NCI-H2029 treated with DMSO at 0.1 percent for 48 hours (cell line): ENCODE data around the gene PLA2G2C.

Experiments
- DNase-seq: peaks from one replicate; lab custom pipeline; 2025; lab: John Stamatoyannopoulos, UW

PLA2G2C gene

DNA sequence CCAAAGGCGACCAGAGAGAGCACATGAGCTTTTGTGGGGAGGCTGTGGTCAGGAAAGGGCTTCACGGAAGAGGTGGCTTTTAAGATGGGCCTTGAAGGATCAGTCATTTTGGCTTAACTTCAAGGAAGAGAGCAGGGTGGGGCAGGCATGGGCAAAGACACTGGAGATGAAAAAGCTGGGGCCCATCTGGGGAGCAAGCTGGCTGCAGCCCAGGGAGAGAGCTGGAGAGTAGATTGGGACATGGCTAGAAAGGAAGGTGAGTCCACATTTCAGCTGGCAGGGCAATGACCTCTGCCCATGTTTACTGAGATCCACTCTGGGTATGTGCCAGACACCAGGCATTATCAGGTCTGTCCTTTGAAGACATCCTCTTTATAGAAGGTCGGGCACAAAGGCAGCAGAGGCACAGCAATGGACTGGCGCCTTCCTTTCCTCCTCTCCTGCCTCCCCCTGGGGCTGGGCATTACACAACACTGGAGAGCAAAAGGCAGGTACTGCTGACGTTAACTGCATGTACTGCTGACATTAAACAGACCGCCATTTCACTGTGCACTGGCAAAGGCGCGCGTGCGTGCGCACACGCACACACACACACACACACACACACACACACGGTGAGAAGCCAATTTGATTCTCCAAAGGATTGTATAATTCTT is 2.6 kb downstream of the PLA2G2C start:
- DNase-seq: no peak

DNA sequence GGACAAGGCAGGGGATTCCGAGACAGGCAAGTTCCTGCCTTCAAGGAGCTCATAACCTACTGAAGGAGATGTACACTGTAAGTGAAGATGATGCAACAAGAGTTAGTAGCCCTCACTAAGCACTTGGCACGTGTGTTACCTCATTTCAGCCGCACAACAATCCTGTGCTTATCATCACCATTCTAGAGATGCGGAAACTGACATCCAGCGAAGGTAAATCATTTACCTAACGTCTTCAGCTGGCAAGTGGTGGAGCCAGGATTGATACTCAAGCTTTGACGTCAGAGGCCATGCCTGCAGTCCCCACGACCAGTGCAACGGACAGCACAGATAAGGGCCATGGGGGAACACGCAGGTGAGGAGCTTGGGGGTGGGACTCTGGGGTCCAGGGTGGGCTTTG is 3.3 kb downstream of the PLA2G2C start:
- no peak for DNase-seq

DNA sequence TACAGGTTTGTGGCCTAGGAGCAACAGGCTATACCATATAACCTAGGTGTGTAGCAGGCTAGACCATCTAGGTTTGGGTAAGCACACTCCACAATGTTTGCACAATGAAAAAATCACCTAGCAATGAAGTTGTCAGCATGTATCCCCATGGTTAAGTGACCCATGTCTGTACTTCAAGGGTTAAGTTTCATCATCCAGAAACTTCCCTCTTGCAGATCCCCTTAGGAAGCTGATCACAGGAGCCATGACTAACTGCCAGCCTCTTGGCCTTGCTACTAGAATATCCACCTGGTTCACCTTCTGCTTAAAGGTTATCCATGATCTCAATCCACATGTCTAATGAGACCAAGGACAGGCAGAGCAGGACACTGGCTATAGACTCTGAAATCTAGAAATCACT is 3.9 kb downstream of the PLA2G2C start:
- DNase-seq: no peak

DNA sequence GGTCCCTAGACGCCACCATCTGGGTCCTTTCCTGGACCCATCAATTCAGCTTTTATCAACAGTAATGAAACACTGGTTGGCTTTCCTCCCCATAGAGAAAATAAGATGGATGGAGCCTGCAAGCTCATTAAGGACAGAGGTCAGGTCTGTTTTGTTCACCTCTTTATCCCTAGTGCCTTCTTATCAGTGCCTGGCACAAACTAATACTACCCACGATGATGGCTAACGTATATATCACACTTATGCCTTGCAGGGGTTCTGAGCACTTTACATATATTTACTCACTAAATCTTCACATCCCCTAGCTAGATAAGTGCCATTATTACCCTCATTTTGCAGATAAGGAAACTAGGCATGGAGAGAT is 5.5 kb downstream of the PLA2G2C start:
- no peak for DNase-seq

DNA sequence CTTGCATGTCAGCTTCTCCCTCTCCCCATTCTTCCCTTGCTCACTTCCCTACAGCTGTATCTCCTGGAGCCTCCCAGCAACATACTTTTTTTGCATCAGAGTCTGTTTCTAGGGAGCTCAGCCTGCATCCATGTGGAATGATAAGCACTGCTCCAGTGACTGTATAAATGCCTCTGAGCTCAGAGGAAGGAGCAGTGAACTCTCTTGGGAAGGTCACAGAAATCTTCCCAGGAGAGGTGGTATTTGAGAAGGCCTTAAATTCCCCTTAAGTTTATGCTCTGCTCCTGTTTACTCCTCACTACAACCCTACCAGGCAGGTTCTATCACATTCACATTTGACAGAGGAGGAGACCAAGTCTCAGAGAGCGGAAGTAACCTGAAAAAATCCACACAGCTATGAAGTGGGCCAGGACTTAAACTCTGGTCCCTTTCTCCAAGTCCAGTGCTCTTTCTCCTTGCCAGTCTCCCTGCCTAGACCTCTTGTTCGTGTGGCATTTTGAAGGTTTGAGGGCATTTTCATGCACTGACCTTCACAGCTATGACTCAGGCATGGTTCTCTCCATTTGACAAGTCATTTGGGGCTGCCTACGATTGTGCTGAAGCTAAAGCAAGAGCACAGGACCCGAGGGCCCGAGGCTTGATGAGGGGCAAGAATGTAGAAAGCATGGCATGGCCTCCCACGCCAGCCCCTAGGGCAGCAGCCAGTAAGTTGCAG is 6.0 kb downstream of the PLA2G2C start:
- no peak for DNase-seq

DNA sequence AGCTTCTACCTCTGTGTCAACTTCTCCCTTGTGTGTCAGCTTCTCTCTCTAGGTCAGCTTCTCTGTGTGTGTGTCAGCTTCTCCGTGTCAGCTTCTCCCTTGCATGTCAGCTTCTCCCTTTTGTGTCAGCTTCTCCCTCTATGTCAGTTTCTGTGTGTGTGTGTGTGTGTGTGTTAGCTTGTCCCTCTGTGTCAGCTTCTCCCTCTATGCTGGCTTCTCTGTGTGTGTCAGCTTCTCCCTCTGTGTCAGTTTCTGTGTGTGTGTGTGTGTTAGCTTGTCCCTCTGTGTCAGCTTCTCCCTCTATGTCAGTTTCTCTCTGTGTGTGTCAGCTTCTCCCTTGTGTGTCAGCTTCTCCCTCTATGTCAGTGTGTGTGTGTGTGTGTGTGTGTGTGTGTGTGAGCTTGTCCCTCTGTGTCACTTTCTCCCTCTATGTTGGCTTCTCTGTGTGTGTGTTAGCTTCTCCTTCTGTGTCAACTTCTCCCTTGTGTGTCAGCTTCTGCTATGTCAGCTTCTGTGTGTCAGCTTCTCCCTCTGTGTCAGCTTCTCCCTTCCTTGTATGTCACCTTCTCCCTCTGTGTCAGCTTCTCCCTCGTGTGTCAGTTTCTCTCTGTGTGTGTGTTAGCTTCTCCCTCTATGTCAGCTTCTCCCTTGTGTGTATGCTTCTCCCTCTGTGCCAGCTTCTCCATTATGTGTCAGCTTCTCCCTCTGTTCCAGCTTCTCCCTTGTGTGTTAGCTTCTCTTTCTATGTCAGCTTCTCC is 6.8 kb downstream of the PLA2G2C start:
- DNase-seq: no peak

DNA sequence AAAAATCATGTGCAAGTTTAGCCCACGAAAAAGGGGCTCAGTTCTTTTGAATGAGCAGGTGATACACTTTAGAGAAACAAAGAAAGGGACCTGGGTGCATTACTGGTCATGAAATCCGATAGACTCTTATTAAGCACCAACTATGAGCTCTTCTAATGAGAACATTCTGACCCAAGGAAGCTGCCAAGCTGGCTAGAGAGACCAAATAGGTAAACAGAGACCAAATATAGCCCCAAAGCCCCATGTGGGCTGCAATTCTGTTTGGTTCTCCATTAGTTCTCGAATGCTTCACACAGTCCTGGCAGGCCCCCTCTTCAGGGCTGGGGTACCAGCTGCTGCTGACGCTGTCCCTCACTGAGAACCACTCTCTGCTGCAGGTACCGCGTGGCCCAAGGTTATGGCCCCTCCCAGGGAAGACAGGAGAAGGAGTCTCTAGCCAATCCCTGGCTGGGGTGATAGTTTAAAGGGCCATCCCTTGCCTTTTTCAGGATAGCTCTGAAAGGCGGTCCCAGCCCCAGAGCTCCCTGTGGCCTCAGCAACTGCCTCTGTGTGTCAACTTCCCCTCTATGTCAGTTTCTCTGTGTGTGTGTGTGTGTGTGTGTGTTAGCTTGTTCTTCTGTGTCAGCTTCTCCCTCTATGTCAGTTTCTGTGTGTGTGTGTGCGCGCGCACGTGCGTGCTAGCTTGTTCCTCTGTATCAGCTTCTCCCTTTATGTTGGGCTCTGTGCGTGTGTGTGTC is 7.5 kb downstream of the PLA2G2C start:
- no peak for DNase-seq

DNA sequence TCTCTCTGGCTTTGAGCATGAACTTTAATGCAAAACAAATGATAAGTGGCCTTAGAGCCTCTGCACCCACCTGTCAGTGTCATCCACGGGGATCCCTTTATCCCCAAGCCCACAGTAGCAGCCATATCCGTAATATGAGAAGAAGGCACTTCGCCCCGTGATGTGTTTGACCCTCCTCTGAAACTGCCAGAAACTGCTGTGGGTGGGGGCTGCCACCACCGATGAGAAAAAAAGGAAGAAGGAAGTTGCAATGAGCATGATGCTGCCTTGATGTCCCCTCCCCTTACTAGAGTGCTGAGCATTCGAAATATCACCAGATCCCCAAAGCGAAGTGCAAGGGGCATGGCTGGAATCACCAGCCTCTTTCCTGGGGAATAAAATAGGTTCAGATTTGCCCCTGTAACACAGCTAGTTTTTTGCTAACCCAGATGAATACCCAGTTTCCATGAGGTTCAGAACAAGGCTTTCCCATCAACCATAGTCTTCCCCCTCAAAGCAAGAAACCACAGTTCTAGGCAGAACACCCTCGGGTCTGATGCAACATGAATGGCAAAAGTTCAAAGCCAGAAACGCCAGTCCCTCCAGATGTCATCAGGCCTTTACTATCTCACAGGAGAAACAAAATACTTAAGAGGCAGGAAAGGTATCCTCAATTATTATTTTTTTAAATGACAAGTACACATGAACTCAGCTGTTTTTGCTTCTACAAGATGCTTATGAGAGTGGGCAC is 11.2 kb downstream of the PLA2G2C start:
- no peak for DNase-seq

DNA sequence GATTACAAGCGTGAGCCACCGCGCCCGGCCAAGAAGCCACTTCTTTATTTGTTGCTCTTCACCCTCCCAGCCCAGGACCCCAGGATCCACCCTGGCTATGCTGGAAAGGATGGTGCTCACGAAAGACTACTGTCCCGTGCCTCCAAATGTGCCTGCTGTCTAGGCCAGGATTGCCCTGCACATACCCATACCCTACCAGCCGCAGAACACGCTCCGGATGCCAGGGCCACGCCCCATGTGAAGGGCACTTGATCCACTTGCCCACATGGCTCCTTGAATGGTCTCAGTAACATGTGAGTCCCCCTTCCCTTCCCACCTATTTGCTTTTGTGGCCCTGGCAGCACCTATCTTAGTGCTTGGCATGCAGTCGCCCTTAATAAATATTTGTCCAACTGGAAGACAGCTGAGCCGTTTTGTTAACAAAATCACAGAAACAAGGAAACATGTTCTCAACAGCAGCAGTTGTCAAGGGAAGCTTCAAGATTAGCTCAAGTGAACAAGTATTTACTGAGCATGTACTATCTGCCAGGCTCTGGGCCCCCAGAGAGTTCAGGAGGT is 14.2 kb downstream of the PLA2G2C start:
- peak; percentile 53 for DNase-seq

DNA sequence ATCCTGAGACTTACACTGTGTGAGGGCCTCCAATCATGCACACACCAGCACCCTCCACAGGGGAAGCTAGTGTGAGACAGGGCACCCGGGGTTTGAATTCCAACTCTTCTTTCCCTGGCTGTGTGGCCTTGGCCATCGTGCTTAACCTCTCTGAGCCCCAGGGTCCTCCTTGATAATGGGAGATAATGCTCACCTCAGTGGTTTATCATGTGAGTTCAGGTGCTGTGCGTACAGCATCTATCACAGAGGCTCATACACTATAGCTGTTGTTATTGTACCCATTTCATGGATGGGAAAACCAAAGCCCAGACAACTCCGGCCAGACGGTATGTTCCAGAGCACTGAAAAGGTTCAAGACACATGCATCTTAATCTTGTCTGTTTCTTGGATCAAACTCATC is 16.4 kb downstream of the PLA2G2C start:
- no peak for DNase-seq

DNA sequence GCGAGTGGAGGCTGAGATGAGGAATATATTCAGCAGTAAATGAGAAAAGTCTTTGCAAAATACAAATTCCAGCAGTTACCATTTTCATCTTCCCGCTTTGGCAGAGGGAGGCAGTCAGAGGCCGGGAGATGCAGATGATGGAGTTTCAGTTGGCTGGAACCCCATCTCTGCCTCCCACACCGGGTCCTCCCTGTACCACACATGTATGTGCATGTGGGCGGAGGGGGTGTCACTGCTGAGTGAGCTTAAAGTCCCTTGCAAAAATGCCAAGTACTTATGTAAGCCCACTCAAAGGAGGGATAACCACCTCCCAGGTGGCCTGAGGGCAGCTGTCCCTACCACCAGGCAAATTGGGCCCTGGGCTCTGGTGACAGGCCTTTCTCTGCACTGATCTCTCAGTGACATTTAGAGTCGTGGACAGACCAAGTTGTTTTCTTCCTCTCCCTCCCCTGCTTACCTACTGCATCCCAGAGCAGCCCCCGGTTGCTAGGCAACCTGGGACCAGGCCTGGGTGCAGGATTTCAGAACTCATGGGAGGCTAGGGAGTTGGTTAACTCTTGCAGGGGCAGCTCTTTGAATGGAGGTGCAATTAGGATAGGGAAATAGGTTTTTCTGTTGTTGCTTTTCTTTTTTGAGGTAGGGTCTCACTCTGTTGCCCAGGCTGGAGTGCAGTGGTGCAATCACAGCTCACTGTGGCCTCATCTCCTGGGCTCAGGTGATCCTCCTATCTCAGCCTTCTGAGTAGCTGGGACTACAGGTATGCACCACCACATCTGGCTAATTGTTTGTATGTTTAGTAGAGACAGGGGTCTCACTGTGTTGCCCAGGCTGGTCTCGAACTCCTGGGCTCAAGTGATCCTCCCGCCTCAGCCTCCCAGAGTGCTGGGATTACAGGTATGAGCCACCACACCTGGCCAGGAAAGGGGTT is 17.5 kb downstream of the PLA2G2C start:
- no peak for DNase-seq

DNA sequence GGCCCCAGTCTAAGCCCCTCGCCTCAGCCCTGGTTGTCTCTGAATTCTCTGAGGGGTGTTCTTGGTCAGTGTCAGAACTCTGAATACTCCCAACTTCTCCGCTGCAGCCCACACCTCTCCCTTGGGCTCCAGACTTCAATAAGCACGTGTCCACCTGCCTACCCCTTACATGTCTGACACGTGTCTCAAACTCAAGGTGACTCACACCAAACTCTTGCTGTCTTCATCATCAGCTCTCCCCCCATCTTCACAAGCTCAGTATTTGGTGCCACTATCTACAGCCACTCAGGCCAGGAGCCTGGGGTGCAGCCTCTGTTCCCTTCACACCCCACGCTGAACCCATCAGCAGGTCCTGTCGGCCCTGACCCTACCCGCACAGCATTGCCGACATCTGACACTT is 19.2 kb downstream of the PLA2G2C start:
- no peak for DNase-seq

DNA sequence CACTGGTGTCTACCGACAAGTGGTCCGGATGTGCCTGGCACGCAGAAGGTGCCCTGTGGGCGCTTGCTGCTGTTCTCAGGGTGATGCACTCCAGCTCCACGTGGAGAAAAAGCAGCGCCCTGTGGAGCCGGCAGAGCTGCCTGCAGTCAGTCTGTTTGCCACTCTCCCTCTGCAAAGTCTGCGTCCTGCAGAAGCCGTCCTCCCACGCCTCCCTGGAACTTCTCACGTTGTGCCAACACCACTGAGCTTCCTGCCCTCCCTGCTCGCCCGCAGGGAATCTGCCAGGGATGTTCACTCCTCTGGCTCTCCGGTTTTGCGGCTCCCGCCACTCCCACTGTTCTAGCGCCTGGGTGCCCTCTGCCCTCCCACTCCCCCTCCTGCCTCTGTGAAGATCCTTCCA is 20.3 kb downstream of the PLA2G2C start:
- DNase-seq: no peak

DNA sequence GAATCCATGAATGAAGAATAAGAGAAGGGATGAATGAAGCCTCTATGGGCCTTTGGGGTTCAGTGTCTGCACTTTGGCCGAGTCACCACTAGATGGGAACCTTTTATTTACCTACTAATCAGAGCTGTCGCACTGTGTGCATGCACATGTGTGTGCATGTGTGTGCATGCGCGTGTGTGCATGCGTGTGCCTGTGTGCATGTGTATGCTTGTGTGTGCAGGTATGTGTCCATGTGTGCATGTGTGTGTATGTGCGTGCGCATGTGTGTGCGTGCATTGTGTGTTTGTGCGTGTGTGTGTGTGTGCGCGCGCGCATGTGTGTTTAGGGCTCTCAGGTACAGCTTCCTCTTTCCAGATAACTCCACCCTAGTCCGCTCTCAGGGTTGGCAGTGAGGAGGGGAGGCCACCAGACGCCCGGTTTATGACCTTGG is 20.8 kb downstream of the PLA2G2C start:
- DNase-seq: no peak

DNA sequence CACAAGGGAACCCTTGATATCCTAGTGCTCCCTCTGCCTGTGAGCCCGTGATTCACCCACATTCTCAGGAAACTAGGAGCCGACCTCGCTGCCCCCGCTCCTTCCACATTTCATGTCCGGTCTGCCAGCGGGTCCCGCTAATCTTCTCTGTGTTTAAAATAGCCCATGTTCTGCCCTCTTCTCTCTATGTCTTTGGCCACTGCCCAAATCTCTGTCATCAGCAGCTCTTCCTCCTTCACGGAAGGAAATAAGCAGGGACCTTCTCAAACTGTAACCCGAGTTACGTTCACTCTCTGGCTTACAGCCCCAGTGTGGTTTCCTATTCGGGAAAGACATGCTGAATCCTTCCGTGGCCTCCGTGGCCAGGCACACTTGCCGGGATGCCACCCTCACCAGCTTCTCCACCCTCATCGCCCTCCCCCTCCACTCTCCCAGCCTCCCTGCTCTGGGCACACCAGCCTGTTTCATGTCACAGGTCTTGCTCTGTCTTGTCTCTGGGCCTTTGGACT is 21.6 kb downstream of the PLA2G2C start:
- no peak for DNase-seq

DNA sequence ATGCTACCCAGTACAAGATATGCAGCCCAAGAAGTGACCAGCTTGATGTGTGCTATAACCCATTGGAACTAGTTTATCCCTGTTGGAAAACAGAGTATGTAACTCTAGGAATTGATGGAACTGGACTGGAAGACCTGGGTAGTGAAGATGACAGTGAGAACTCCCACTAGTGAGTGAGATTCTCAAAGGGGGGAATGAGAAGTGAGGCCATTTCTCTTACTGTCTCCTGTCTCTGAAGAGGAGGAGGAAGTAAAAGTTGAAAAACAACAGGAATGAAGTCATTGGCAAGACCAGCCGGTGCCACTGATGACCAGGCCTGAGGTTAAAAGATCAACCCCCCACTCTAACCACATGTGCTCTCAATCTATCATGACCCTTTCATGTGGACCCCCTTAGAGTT is 26.3 kb downstream of the PLA2G2C start:
- DNase-seq: no peak

DNA sequence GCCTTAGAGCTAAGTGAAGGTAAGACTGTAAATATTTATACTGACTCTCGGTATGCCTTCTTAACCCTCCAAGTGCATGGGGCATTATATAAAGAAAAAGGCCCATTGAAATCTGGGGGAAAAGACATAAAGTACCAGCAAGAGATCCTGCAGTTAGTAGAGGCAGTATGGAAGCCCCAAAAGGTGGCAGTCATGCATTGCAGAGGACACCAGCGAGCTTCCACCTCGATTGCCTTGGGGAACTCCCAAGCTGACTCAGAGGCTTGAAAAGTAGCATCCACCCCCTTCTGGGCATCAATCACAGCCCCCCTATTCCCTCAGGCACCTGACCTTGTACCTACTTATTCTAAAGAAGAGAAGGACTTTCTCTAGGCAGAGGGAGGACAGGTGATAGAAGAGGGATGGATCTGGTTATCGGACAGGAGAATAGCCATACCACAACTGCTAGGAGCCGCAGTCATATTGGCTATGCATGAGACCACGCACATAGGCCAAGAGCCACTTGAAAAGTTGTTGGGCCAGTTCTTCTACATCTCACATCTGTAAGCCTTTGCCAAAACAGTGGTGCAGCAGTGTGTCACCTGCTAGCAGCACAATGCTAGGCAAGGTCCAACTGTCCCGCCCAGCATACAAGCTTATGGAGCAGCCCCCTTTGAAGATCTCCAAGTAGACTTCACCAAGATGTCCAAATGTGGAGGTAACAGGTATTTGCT is 27.8 kb downstream of the PLA2G2C start:
- no peak for DNase-seq

DNA sequence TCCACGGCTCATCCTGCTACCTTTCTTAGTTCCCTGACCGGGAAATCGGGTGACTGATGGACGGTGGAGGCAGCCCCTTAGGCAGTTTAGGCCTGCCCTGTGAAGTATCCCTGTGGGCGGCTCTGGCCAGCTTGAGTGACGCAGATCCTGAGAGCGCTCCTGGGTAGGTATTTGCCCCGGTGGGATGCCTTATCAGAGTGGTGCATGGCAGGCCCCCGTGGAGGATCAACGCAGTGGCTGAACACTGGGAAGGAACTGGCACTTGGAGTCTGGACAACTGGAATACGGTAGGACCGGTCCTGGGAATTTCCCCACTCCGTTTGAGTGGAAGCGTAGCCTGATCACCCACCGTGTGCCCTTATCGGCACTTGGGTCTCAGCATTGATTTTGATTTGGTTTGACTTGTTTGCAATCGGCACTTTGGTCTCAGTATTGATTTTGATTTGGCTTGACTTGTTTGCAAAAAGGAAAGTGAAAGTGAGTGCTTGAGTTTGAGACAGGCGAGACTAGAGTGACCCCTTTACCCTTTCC is 32.0 kb downstream of the PLA2G2C start:
- no peak for DNase-seq

DNA sequence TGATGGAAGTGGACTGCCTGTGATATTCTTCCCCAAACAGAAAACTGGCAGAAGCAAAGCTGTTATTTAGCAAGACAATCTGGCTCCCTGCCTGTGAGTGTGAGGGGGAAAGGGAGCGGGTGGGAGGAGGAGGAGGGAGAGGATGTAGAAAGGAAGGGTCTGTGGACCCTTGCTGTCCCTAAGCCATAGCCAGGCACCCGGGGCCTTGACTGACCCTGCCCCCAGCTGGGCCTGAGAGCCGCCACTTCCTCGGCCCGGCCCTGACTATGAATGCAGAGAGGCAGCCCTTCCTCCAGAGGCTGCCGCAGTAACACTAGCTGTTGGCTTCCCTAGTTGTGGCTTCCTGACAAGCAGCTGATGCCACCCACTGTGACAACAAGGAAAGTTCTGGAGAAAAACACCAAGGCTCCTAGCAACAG is 33.3 kb downstream of the PLA2G2C start:
- DNase-seq: no peak
